ENCODE data around the gene HEMK1. TPM values are rescaled to one million over a fixed set of nuclear protein-coding genes. Genes with fewer than 3 reads are reported as not detected.
A peak's percentile ranks its signal among the peaks of the same experiment; 100 is the strongest.

The HEMK1 gene
- total RNA-seq, 1 experiment from 2014 or later = 22.2 TPM

DNA sequence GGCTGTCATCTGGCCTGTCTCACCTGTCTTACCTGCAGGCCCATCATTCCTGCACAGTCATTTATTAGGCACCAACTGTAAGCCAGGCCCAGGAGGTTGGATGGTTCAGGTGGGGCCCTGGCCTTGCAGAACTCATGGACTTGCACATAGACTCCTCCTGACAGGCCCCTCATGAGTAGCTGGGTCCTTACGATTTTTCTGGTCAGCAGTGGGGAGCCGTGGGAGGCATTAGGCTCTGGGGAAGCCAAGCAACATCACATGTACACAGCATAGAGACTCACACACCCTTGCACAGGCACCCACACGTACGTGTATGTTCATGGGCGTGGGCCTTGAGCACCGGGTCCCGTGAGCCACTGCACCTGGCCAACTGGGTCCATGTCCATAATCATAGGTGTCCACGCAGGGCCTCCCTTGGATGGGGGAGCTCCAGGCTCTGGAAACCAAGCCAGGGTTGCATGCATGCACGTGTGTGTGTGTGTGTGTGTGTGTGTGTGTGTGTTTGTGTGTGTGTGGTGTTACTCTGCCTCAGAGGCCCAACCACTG, 21.9 kb downstream of the HEMK1 start:
- no peaks in the 10 kb centered on the region for H3K9me2 ChIP-seq (replicated peaks; ENCODE audit: low read length)
- TF ChIP-seq, protein P1, sequence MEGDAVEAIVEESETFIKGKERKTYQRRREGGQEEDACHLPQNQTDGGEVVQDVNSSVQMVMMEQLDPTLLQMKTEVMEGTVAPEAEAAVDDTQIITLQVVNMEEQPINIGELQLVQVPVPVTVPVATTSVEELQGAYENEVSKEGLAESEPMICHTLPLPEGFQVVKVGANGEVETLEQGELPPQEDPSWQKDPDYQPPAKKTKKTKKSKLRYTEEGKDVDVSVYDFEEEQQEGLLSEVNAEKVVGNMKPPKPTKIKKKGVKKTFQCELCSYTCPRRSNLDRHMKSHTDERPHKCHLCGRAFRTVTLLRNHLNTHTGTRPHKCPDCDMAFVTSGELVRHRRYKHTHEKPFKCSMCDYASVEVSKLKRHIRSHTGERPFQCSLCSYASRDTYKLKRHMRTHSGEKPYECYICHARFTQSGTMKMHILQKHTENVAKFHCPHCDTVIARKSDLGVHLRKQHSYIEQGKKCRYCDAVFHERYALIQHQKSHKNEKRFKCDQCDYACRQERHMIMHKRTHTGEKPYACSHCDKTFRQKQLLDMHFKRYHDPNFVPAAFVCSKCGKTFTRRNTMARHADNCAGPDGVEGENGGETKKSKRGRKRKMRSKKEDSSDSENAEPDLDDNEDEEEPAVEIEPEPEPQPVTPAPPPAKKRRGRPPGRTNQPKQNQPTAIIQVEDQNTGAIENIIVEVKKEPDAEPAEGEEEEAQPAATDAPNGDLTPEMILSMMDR (conservative IDR thresholded peaks at IDR 0.05; ENCODE audit: low read depth, low read length) = no peak
- no peak for TF ChIP-seq EZH2 (IDR thresholded peaks at IDR 0.05; ENCODE audit: low read length, unreplicated experiment)
- no peak for TF ChIP-seq EZH2phosphoT487 (IDR thresholded peaks at IDR 0.05; ENCODE audit: borderline replicate concordance, low read length)
- ChIA-PET POLR2A (ENCODE audit: unreplicated experiment) (no interaction called here), CTCF (interaction anchor here (0.5 to 1.6 kb wide), 4 partner anchors 10 to 722 kb away, joined by 3 to 5 read pairs (median 4); partner anchors contain the start of gene CISH)
- no peaks in the 10 kb centered on the region for H3F3A ChIP-seq (ENCODE audit: low read length, unreplicated experiment)
- H3K9me3 ChIP-seq (ENCODE audit: low read length) = no peaks in the 10 kb centered on the region
- no peak overlapping the region for H3K27ac ChIP-seq (ENCODE audit: low read length)
- intact Hi-C loops (cut with micrococcal nuclease) = no loop called here
- no peaks in the 10 kb centered on the region for H4K20me1 ChIP-seq (ENCODE audit: low read length)
- peaks cover 2% of the 10 kb centered on the region; the same call in 1 of the 2 replicates for H3K4me1 ChIP-seq (ENCODE audit: insufficient read depth, low read length)
- H3K9ac ChIP-seq (ENCODE audit: low read length) = no peak overlapping the region
- BruUV-seq (replicated peaks) = no TSS peak
- ATAC-seq (no peak), DNase-seq (no peak)
- no peaks in the 10 kb centered on the region for H3K79me2 ChIP-seq (ENCODE audit: low read length)
- no peak overlapping the region for H3K4me3 ChIP-seq (ENCODE audit: low read length)
- no peaks in the 10 kb centered on the region for H3K27me3 ChIP-seq (ENCODE audit: low read length)
- H3K36me3 ChIP-seq (ENCODE audit: low read depth, low read length) = no peaks in the 10 kb centered on the region
- H3K4me2 ChIP-seq (ENCODE audit: low read length) = no peak overlapping the region
- no peak overlapping the region for H2AFZ ChIP-seq (ENCODE audit: low read length)

DNA sequence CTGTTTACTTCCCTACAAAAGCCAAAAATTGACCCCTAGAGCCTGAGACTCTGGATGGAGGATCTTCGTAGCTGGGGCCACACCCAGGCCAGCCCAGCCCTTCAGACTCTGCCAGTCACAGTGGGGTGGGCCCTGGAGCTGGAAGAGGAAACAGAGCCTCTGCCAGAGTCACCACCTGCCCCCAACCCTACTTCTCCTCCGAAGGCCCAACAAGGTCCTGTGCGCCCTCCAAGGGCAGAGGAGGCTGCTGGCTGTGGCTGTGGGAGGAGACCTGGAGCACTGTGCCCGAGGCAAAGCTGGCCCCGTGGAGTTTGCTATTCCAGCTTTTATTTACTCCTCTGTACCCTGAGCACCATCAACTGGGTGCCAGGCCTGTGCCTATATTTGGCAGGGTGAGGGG, 23.2 kb downstream of the HEMK1 start:
- CTCF ChIA-PET = interaction anchor here (1.1 kb wide), 1 partner anchor 10 kb away, joined by 4 read pairs; no protein-coding TSS in a partner anchor
- Histone ChIP-seq H2AFZ (ENCODE audit: low read length) (no peak overlapping the region), H3K9me3 (ENCODE audit: low read length) (no peaks in the 10 kb centered on the region), H3K9me2 (replicated peaks; ENCODE audit: low read length) (no peaks in the 10 kb centered on the region), H3F3A (ENCODE audit: low read length, unreplicated experiment) (no peaks in the 10 kb centered on the region), H3K4me2 (ENCODE audit: low read length) (no peak overlapping the region), H3K36me3 (ENCODE audit: low read depth, low read length) (no peaks in the 10 kb centered on the region), H3K27me3 (ENCODE audit: low read length) (no peaks in the 10 kb centered on the region), H3K27ac (ENCODE audit: low read length) (no peak overlapping the region), H3K4me1 (ENCODE audit: insufficient read depth, low read length) (peaks cover 2% of the 10 kb centered on the region; the same call in 1 of the 2 replicates), H3K9ac (ENCODE audit: low read length) (no peak overlapping the region), H4K20me1 (ENCODE audit: low read length) (no peaks in the 10 kb centered on the region), H3K4me3 (ENCODE audit: low read length) (no peak overlapping the region), H3K79me2 (ENCODE audit: low read length) (no peaks in the 10 kb centered on the region)
- no peak for DNase-seq
- TF ChIP-seq EZH2phosphoT487 (IDR thresholded peaks at IDR 0.05; ENCODE audit: borderline replicate concordance, low read length) (no peak), EZH2 (IDR thresholded peaks at IDR 0.05; ENCODE audit: low read length, unreplicated experiment) (no peak)
- TF ChIP-seq, protein P1 (conservative IDR thresholded peaks at IDR 0.05; ENCODE audit: low read depth, low read length) = no peak
- BruUV-seq (replicated peaks) = no TSS peak
- POLR2A ChIA-PET (ENCODE audit: unreplicated experiment) = no interaction called here
- ATAC-seq = peak; percentile 6; the same call in 1 of the 2 replicates
- intact Hi-C loops (cut with micrococcal nuclease) = no loop called here

DNA sequence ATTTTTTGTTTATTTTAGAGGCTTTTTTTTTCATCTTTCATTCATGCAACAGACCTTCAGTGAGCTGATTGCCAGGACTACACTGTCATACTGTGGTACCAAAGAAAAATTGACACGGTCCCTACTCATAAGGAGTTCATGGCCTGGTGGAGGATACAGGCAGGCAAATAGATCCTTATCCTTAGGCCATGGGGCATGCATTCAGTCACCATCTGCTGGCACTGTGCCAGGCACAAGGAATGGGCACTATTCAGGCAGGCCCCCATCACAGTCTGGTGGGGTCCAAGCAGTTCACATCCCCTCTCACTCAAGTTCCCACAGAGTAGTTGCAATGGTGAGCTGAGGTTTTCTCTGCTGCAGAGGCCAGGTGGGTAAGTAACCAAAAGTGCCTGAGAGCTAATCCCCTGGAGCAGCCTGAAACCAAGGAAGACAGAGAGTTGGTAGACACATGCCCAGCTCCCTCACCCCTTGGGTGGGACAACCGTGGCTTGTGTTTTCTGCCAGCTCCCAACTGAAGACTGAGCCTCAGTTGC, 25.0 kb downstream of the HEMK1 start:
- no peaks in the 10 kb centered on the region for H3K36me3 ChIP-seq (ENCODE audit: low read depth, low read length)
- no TSS peak for BruUV-seq (replicated peaks)
- H4K20me1 ChIP-seq (ENCODE audit: low read length) = no peaks in the 10 kb centered on the region
- H3K4me2 ChIP-seq (ENCODE audit: low read length) = no peak overlapping the region
- CTCF ChIA-PET = interaction anchor here (0.6 kb wide), 2 partner anchors 18 to 71 kb away, joined by 3 to 10 read pairs; partner anchors contain the start of gene CISH
- H2AFZ ChIP-seq (ENCODE audit: low read length) = no peak overlapping the region
- no peaks in the 10 kb centered on the region for H3K9me2 ChIP-seq (replicated peaks; ENCODE audit: low read length)
- H3K27ac ChIP-seq (ENCODE audit: low read length) = no peak overlapping the region
- TF ChIP-seq EZH2 (IDR thresholded peaks at IDR 0.05; ENCODE audit: low read length, unreplicated experiment) = no peak
- TF ChIP-seq, protein P1 (conservative IDR thresholded peaks at IDR 0.05; ENCODE audit: low read depth, low read length) = no peak
- TF ChIP-seq EZH2phosphoT487 (IDR thresholded peaks at IDR 0.05; ENCODE audit: borderline replicate concordance, low read length) = no peak
- H3F3A ChIP-seq (ENCODE audit: low read length, unreplicated experiment) = no peaks in the 10 kb centered on the region
- POLR2A ChIA-PET (ENCODE audit: unreplicated experiment) = no interaction called here
- no peak for ATAC-seq
- H3K27me3 ChIP-seq (ENCODE audit: low read length) = no peaks in the 10 kb centered on the region
- no peak overlapping the region for H3K4me3 ChIP-seq (ENCODE audit: low read length)
- intact Hi-C loops (cut with micrococcal nuclease) = no loop called here
- no peak overlapping the region for H3K9ac ChIP-seq (ENCODE audit: low read length)
- H3K79me2 ChIP-seq (ENCODE audit: low read length) = no peaks in the 10 kb centered on the region
- no peaks in the 10 kb centered on the region for H3K9me3 ChIP-seq (ENCODE audit: low read length)
- peaks cover 2% of the 10 kb centered on the region; the same call in 1 of the 2 replicates for H3K4me1 ChIP-seq (ENCODE audit: insufficient read depth, low read length)
- DNase-seq = no peak
